Forelimb muscle (tissue), 1 donor: ENCODE measurements around the gene OLFM3. TPM values are rescaled to one million over a fixed set of nuclear protein-coding genes. Genes with fewer than 3 reads are reported as not detected.

Experiments
- DNase-seq: peaks from one replicate; pipeline ENCODE4 v3.0.0-alpha.2; 2013; ENCODE audit warnings: low read depth
- polyA plus RNA-seq: library from polyadenylated mRNA; unstranded; fragments of 120-200 nt; gene quantifications from one replicate; pipeline ENCODE4 v1.2.1, GENCODE V29; 2013; ENCODE audit not compliant: insufficient read length

Gene OLFM3
- polyA plus RNA-seq, 1 donor, result 0.37 TPM

GRCh38 chr1:101849356-101849755 lies 147.4 kb downstream of the OLFM3 start:
- DNase-seq, result no peak

- DNase-seq, result no peak
These were observed 149.1 kb downstream of the OLFM3 start for GRCh38 chr1:101847626-101848025.

GRCh38 chr1:101846820-101847219 lies 149.9 kb downstream of the OLFM3 start:
- no peak for DNase-seq

- no peak for DNase-seq
These were observed 153.6 kb downstream of the OLFM3 start for GRCh38 chr1:101843160-101843559.

GRCh38 chr1:101841824-101842223 lies 154.9 kb downstream of the OLFM3 start:
- no peak for DNase-seq

- no peak for DNase-seq
These were observed 160.7 kb downstream of the OLFM3 start for GRCh38 chr1:101835988-101836387.

GRCh38 chr1:101833312-101833711 lies 163.4 kb downstream of the OLFM3 start:
- no peak for DNase-seq

- DNase-seq, result no peak
These were observed 170.3 kb downstream of the OLFM3 start for GRCh38 chr1:101826416-101826815.

- no peak for DNase-seq
These were observed 176.7 kb downstream of the OLFM3 start for GRCh38 chr1:101820071-101820470.

GRCh38 chr1:101816262-101816661 lies 180.5 kb downstream of the OLFM3 start:
- no peak for DNase-seq

GRCh38 chr1:101798417-101798816 lies 198.3 kb downstream of the OLFM3 start:
- no peak for DNase-seq

- DNase-seq, result no peak
These were observed 199.0 kb downstream of the OLFM3 start for GRCh38 chr1:101797722-101798121.

GRCh38 chr1:101781201-101781831 lies 215.4 kb downstream of the OLFM3 start:
- DNase-seq, result no peak

- no peak for DNase-seq
These were observed 227.2 kb downstream of the OLFM3 start for GRCh38 chr1:101769520-101769919.

GRCh38 chr1:101757985-101758384 lies 238.7 kb downstream of the OLFM3 start:
- DNase-seq, result no peak

GRCh38 chr1:101756411-101756810 lies 240.3 kb downstream of the OLFM3 start:
- no peak for DNase-seq
